ENCODE data around the gene THOC7. TPM values are rescaled to one million over a fixed set of nuclear protein-coding genes. Genes with fewer than 3 reads are reported as not detected.

Gene THOC7
- total RNA-seq, 1 experiment from 2014 or later = 67.3 TPM

GRCh38 chr3:63798544-63798943 is 65.1 kb downstream of the THOC7 start:
- BruUV-seq (replicated peaks) = no TSS peak
- intact Hi-C loops (cut with micrococcal nuclease) = no loop called here
- Histone ChIP-seq H3K27me3 (ENCODE audit: insufficient read depth, low read length) (peaks cover 12% of the 10 kb centered on the region; the same call in 1 of the 2 replicates), H3K9me3 (ENCODE audit: control insufficient read depth in 1 of 2, insufficient read depth in 1 of 2, low read depth in 1 of 2, low read length in 2 of 2) (no peaks in the 10 kb centered on the region), H3K4me3 (replicated peaks in 1 of 2; ENCODE audit: low read depth in 1 of 2, low read length in 2 of 2) (no peak overlapping the region), H3K4me2 (ENCODE audit: low read length) (no peak overlapping the region), H4K20me1 (ENCODE audit: insufficient read depth) (no peaks in the 10 kb centered on the region), H2AFZ (ENCODE audit: low read depth, low read length, poor library complexity, severe bottlenecking) (no peak overlapping the region), H3K9me2 (ENCODE audit: insufficient read depth) (no peaks in the 10 kb centered on the region), H3K27ac (ENCODE audit: low read depth, low read length) (no peak overlapping the region), H3K79me2 (ENCODE audit: insufficient read depth, low read length) (no peaks in the 10 kb centered on the region), H3K9ac (ENCODE audit: low read length) (no peak overlapping the region), H3K36me3 (ENCODE audit: control insufficient read depth in 1 of 2, insufficient read depth in 2 of 2, low read length in 2 of 2) (no peaks in the 10 kb centered on the region), H3K4me1 (ENCODE audit: control insufficient read depth in 1 of 2, insufficient read depth in 2 of 2, low read length in 2 of 2) (no peaks in the 10 kb centered on the region)
- ATAC-seq (no peak), DNase-seq (ENCODE audit: low read depth, low spot score) (no peak)
- TF ChIP-seq ZBTB33 (IDR thresholded peaks at IDR 0.05; ENCODE audit: extremely low read depth, insufficient replicate concordance, low read length) (no peak), ZFX (IDR thresholded peaks at IDR 0.05) (no peak), CTCF (IDR thresholded peaks at IDR 0.05 in 2 of 3, conservative IDR thresholded peaks at IDR 0.05 in 1 of 3; ENCODE audit: borderline replicate concordance in 1 of 3, insufficient read depth in 1 of 3, low read depth in 2 of 3, low read length in 2 of 3) (no peak), ZNF274 (IDR thresholded peaks at IDR 0.05; ENCODE audit: low read depth, low read length) (no peak), CBX3 (IDR thresholded peaks at IDR 0.05; ENCODE audit: low read depth) (no peak)
- ChIA-PET RAD21 (ENCODE audit: low non-redundant PET in 1 of 2, low total read pairs in 2 of 2, uncharacterized antibody in 2 of 2, unreplicated experiment in 2 of 2) (no interaction called here), POLR2A (no interaction called here), CTCF (no interaction called here)

- BruUV-seq (replicated peaks) = no TSS peak
- no peak for TF ChIP-seq ZFX (IDR thresholded peaks at IDR 0.05)
- no peak for TF ChIP-seq MAX (IDR thresholded peaks at IDR 0.05)
- Histone ChIP-seq H3K9me2 (ENCODE audit: insufficient read depth) (no peaks in the 10 kb centered on the region), H3K36me3 (ENCODE audit: control insufficient read depth in 1 of 2, insufficient read depth in 2 of 2, low read length in 2 of 2) (no peaks in the 10 kb centered on the region), H4K20me1 (ENCODE audit: insufficient read depth) (no peaks in the 10 kb centered on the region), H3K79me2 (ENCODE audit: insufficient read depth, low read length) (no peaks in the 10 kb centered on the region), H3K9ac (ENCODE audit: low read length) (no peak overlapping the region), H3K27me3 (ENCODE audit: insufficient read depth, low read length) (peaks cover 7% of the 10 kb centered on the region; the same call in 1 of the 2 replicates), H3K4me2 (ENCODE audit: low read length) (no peak overlapping the region), H3K9me3 (ENCODE audit: control insufficient read depth in 1 of 2, insufficient read depth in 1 of 2, low read depth in 1 of 2, low read length in 2 of 2) (no peaks in the 10 kb centered on the region), H2AFZ (ENCODE audit: low read depth, low read length, poor library complexity, severe bottlenecking) (no peak overlapping the region), H3K4me1 (ENCODE audit: control insufficient read depth in 1 of 2, insufficient read depth in 2 of 2, low read length in 2 of 2) (no peaks in the 10 kb centered on the region), H3K27ac (ENCODE audit: low read depth, low read length) (no peak overlapping the region), H3K4me3 (replicated peaks in 1 of 2; ENCODE audit: low read depth in 1 of 2, low read length in 2 of 2) (no peak overlapping the region)
- DNase-seq (ENCODE audit: low read depth, low spot score) (no peak), ATAC-seq (no peak)
- ChIA-PET CTCF (no interaction called here), RAD21 (ENCODE audit: low non-redundant PET in 1 of 2, low total read pairs in 2 of 2, uncharacterized antibody in 2 of 2, unreplicated experiment in 2 of 2) (no interaction called here), POLR2A (no interaction called here)
- intact Hi-C loops (cut with micrococcal nuclease) = no loop called here
These were observed 68.2 kb downstream of the THOC7 start for GRCh38 chr3:63795438-63795837.

All from HCT116 (cell line).